ENCODE measurements around the gene NHSL2.
A peak's percentile ranks its signal among the peaks of the same experiment; 100 is the strongest.

Gene NHSL2

GRCh38 chrX:72097098-72097497, 186.5 kb downstream of the NHSL2 start:
- Mint-ChIP-seq H3K27me3 (ENCODE audit: low read depth) (peaks cover 3% of the 10 kb centered on the region), H3K4me1 (peaks cover 5% of the 10 kb centered on the region)

GRCh38 chrX:72100051-72100755, 189.6 kb downstream of the NHSL2 start:
- H3K4me3 Mint-ChIP-seq: no peak overlapping the region
- H3K9me3 Mint-ChIP-seq: peaks cover 4% of the 10 kb centered on the region
- no peak for TF ChIP-seq CTCF (IDR thresholded peaks at IDR 0.05; ENCODE audit: unreplicated experiment in 3 of 3)
- H3K36me3 Mint-ChIP-seq (ENCODE audit: low read depth): no peaks in the 10 kb centered on the region
- peaks cover under 1% of the 10 kb centered on the region for H3K4me1 Mint-ChIP-seq
- H3K27me3 Mint-ChIP-seq (ENCODE audit: low read depth): peaks cover 3% of the 10 kb centered on the region
- no peak overlapping the region for H3K27ac Mint-ChIP-seq

More at GRCh38 chrX:72097098-72097497, 186.5 kb downstream of the NHSL2 start:
- Mint-ChIP-seq H3K4me3 (no peak overlapping the region), H3K9me3 (peaks cover 2% of the 10 kb centered on the region), H3K36me3 (ENCODE audit: low read depth) (no peaks in the 10 kb centered on the region), H3K27ac (no peak overlapping the region)
- no peak for TF ChIP-seq CTCF (IDR thresholded peaks at IDR 0.05; ENCODE audit: unreplicated experiment in 3 of 3)

- peaks cover 3% of the 10 kb centered on the region for H3K27me3 Mint-ChIP-seq (ENCODE audit: low read depth)
- H3K27ac Mint-ChIP-seq: peak overlapping the region in 1 of 3 experiments; percentile 71
- H3K36me3 Mint-ChIP-seq (ENCODE audit: low read depth): no peaks in the 10 kb centered on the region
- H3K4me1 Mint-ChIP-seq: no peaks in the 10 kb centered on the region
- TF ChIP-seq CTCF (IDR thresholded peaks at IDR 0.05; ENCODE audit: unreplicated experiment in 3 of 3): no peak
- no peak overlapping the region for H3K4me3 Mint-ChIP-seq
- H3K9me3 Mint-ChIP-seq: peaks cover 4% of the 10 kb centered on the region
Measured at GRCh38 chrX:72100824-72101351, 190.2 kb downstream of the NHSL2 start.

- H3K9me3 Mint-ChIP-seq: peaks cover 5% of the 10 kb centered on the region
- no peaks in the 10 kb centered on the region for H3K4me1 Mint-ChIP-seq
- peaks cover 3% of the 10 kb centered on the region for H3K27me3 Mint-ChIP-seq (ENCODE audit: low read depth)
- H3K36me3 Mint-ChIP-seq (ENCODE audit: low read depth): no peaks in the 10 kb centered on the region
- no peak for TF ChIP-seq CTCF (IDR thresholded peaks at IDR 0.05; ENCODE audit: unreplicated experiment in 3 of 3)
- peak overlapping the region in 1 of 3 experiments; percentile 71 for H3K27ac Mint-ChIP-seq
- H3K4me3 Mint-ChIP-seq: no peak overlapping the region
Measured at GRCh38 chrX:72101597-72102037, 191.0 kb downstream of the NHSL2 start.

DNA sequence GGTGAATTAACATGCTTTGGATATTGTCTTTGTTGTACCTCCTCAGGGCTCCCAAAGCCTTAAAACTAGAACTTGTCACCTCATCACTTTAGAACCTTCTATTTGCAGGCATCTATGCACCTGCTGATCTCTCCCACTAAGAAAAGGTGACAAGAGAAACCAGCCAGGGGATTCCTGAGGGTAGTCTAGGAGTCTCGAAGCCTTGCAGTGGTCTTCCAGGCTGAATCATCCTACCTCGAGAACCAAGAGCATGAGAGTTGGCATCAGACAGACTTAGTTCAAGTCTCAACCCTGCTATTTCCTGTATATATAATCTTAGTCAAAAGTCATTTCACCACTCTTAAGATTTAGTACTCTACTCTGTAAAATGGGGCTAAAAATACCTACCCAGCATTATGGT, 191.5 kb downstream of the NHSL2 start:
- H3K4me1 Mint-ChIP-seq: no peaks in the 10 kb centered on the region
- no peak overlapping the region for H3K4me3 Mint-ChIP-seq
- no peak for TF ChIP-seq CTCF (IDR thresholded peaks at IDR 0.05; ENCODE audit: unreplicated experiment in 3 of 3)
- no peaks in the 10 kb centered on the region for H3K36me3 Mint-ChIP-seq (ENCODE audit: low read depth)
- peak overlapping the region in 1 of 3 experiments; percentile 71 for H3K27ac Mint-ChIP-seq
- H3K9me3 Mint-ChIP-seq: peaks cover 6% of the 10 kb centered on the region
- peaks cover 3% of the 10 kb centered on the region for H3K27me3 Mint-ChIP-seq (ENCODE audit: low read depth)

DNA sequence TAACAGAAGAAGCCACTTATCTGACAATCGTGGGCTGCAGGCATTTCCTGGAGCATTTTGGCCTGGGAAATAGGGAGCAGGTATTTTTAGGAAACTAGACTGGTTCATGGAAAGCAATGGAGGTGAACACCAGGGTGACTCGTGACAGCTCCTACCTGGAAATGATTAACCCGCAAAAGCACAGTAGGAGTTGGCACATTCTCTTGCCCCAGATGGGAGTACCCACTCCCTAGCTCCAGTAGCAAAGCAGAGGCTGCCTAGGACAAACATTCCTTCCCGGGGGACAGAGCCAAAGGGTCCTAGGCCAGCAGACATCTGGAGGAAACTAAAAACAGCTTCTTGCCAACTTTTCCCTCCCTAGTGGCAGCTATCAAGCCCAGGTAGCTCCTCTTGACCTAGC, 192.1 kb downstream of the NHSL2 start:
- peaks cover 6% of the 10 kb centered on the region for H3K9me3 Mint-ChIP-seq
- TF ChIP-seq CTCF (IDR thresholded peaks at IDR 0.05; ENCODE audit: unreplicated experiment in 3 of 3): no peak

More for the DNA sequence above, 192.1 kb downstream of the NHSL2 start:
- peak overlapping the region in 2 of 3 experiments; percentile 58 to 87 for H3K27ac Mint-ChIP-seq
- H3K4me3 Mint-ChIP-seq: no peak overlapping the region
- H3K36me3 Mint-ChIP-seq (ENCODE audit: low read depth): no peaks in the 10 kb centered on the region
- no peaks in the 10 kb centered on the region for H3K4me1 Mint-ChIP-seq
- peaks cover 3% of the 10 kb centered on the region for H3K27me3 Mint-ChIP-seq (ENCODE audit: low read depth)

Data from nephron (organoid).